Fibroblast of lung (primary cell): Measurements from ENCODE around the gene GALNT1.

Experiments
- CTCF ChIP-seq, 2 donors: IDR thresholded peaks in 1 of 2; conservative IDR thresholded peaks in 1 of 2; 1 replicate in 1 of 2; 2 replicates in 1 of 2; pipeline ENCODE4 v1.5.1; 2011 to 2012; ENCODE audit warnings: low read length in 2 of 2, control low read depth in 1 of 2, inconsistent platforms in 1 of 2, low read depth in 1 of 2, mild to moderate bottlenecking in 1 of 2
- EZH2 ChIP-seq: IDR thresholded peaks from 2 replicates; pipeline ENCODE4 v1.5.1; 2012; ENCODE audit warnings: low read length, control low read depth, mild to moderate bottlenecking; ENCODE audit errors: missing control alignments

GRCh38 chr18:35693829-35694228, 112.3 kb downstream of the GALNT1 start:
- TF ChIP-seq EZH2 (no peak), CTCF (conservative IDR thresholded peaks at IDR 0.05 in 1 of 2, IDR thresholded peaks at IDR 0.05 in 1 of 2; ENCODE audit: low read depth in 1 of 2, low read length in 2 of 2) (no peak)
